GM06990 (cell line): Measurements from ENCODE around the gene ZNF322.

Experiments
- DNase-seq: peaks from one replicate; pipeline ENCODE4 v3.0.0-alpha.2; 2011; ENCODE audit not compliant: insufficient read length; ENCODE audit errors: extremely low read depth
- H3K27me3 ChIP-seq: replicated peaks from 2 replicates; pipeline ENCODE4 v1.6.0; 2011; ENCODE audit warnings: low read length; ENCODE audit not compliant: control insufficient read depth, insufficient read depth
- H3K36me3 ChIP-seq: 2 replicates; pipeline ENCODE4 v1.5.1; 2011; ENCODE audit warnings: low read length; ENCODE audit not compliant: control insufficient read depth, insufficient read depth
- H3K4me3 ChIP-seq: replicated peaks from 2 replicates; pipeline ENCODE4 v1.5.1; 2011; ENCODE audit warnings: low read depth, mild to moderate bottlenecking, control low read depth, low read length
- TF ChIP-seq, protein P1 (sequence below): IDR thresholded peaks from 2 replicates; pipeline ENCODE4 v1.5.1; 2011; ENCODE audit warnings: low read length, control low read depth, mild to moderate bottlenecking, inconsistent platforms; ENCODE audit not compliant: insufficient read depth, poor library complexity, severe bottlenecking

Gene ZNF322

DNA sequence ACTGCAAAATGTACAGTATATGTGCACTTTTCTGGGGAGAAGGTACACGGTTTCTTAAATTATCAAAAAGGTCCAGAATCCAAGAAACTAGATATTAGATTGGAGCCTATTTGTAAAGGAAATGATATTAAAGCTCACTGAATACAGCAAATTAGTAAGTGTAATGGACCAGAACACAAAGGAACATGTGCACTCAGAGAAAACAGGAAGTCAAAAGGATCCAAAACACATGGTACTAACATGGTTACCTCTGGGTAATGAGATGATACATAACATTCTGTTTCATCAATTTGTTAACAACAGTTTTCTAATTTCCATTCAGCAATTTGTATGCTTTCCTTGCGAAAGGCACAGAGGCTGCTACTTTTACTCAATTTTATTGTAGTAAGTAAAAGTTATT, 18.7 kb downstream of the ZNF322 start:
- DNase-seq, result no peak
- H3K36me3 ChIP-seq, result peaks cover 15% of the 10 kb centered on the region
- TF ChIP-seq, protein P1, sequence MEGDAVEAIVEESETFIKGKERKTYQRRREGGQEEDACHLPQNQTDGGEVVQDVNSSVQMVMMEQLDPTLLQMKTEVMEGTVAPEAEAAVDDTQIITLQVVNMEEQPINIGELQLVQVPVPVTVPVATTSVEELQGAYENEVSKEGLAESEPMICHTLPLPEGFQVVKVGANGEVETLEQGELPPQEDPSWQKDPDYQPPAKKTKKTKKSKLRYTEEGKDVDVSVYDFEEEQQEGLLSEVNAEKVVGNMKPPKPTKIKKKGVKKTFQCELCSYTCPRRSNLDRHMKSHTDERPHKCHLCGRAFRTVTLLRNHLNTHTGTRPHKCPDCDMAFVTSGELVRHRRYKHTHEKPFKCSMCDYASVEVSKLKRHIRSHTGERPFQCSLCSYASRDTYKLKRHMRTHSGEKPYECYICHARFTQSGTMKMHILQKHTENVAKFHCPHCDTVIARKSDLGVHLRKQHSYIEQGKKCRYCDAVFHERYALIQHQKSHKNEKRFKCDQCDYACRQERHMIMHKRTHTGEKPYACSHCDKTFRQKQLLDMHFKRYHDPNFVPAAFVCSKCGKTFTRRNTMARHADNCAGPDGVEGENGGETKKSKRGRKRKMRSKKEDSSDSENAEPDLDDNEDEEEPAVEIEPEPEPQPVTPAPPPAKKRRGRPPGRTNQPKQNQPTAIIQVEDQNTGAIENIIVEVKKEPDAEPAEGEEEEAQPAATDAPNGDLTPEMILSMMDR, result no peak
- H3K4me3 ChIP-seq, result no peak overlapping the region
- no peaks in the 10 kb centered on the region for H3K27me3 ChIP-seq

DNA sequence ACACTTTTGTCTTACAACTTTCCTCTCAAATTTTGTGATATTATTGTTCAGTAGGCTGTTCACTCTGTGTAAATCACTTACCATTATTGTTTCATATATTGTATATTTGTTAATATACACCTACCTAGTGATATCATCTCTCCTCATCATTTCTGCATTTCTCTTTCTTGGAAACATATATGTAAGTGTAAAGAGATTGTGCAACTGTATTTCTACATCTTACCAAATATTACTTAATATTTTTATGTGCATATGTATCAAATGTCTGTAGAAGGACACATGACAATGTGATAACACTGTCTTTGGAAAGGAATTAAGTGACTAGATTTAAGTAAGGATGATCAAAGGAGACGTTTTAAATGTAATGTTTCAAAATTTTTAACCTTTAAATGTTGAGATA, 30.2 kb downstream of the ZNF322 start:
- no peaks in the 10 kb centered on the region for H3K36me3 ChIP-seq
- H3K4me3 ChIP-seq, result no peak overlapping the region
- TF ChIP-seq, protein P1, result no peak
- H3K27me3 ChIP-seq, result no peaks in the 10 kb centered on the region
- DNase-seq, result no peak

DNA sequence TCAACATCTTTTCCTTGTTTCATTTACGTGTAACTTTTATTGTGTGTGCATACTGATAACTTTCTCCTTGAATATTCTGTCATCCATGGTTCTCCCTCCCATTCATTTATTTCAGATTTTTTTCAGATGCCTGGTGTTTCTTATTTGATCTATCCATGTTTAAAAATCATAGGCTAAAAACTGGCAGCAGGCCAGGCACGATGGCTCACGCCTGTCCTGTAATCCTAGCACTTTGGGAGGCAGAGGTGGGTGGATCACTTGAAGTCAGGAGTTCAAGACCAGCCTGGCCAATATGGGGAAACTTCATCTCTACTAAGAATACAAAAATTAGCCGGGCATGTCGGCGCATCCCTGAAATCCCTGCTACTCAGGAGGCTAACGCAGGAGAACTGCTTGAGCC, 31.7 kb downstream of the ZNF322 start:
- H3K4me3 ChIP-seq, result no peak overlapping the region
- H3K36me3 ChIP-seq, result no peaks in the 10 kb centered on the region
- H3K27me3 ChIP-seq, result no peaks in the 10 kb centered on the region
- TF ChIP-seq, protein P1, result no peak
- no peak for DNase-seq

DNA sequence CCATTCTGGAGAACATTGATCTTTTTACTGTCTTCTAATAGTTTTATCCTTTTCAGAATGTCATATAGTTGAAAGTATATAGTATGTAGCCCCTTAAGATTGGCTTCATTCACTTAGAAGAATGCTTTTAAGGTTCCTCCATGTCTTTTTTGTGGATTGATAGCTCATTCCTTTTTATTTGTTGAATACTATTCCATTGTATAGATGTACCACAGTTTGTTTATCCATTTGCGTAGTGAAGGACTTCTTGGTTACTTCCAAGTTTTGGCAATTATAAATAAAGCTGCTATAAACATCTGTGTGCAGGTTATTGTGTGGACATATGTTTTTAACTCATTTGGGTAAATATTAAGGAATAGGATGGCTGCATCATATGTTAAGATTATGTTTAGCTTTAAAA, 35.0 kb downstream of the ZNF322 start:
- no peak overlapping the region for H3K4me3 ChIP-seq
- TF ChIP-seq, protein P1, result no peak
- DNase-seq, result no peak
- H3K27me3 ChIP-seq, result no peaks in the 10 kb centered on the region
- H3K36me3 ChIP-seq, result no peaks in the 10 kb centered on the region

DNA sequence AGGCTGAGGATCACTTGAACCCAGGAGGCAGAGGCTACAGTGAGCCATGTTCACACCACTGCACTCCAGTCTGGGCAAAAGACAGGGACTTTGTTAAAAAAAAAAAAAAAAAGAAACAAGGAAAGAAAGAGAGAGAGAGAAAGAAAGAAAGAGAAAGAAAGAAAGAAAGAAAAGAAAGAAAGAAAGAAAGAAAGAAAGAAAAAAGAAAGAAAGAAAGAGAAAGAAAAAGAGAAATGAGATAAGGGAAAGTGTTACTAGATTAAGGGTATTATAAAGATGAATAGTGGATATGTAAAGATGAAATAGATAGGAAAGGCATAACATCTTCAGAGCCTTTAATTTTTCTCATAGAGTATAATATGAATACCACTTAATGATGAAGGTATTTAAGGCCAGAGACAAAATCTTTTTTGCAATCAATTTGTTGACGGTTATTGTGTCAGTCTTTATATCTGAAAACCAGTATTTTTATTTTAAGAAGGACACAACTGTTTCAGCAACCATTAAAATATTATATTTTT, 36.1 kb downstream of the ZNF322 start:
- TF ChIP-seq, protein P1, result no peak

More for the DNA sequence above, 36.1 kb downstream of the ZNF322 start:
- Histone ChIP-seq H3K36me3 (no peaks in the 10 kb centered on the region), H3K27me3 (no peaks in the 10 kb centered on the region), H3K4me3 (no peak overlapping the region)
- DNase-seq, result no peak
